Activated CD4-positive, alpha-beta T cell treated with anti-CD3 and anti-CD28 coated beads for 4 hours (primary cell): ENCODE results near the gene DYNLT2.
"Not testable (repeated sequence)": the region's sequence is repeated elsewhere in the genome, so short reads cannot be mapped to it uniquely, and the experiment has no call there.

Experiments
- DNase-seq, 2 donors: peaks; one replicate each; pipeline ENCODE4 v3.0.0-alpha.2; 2020

DYNLT2 gene

DNA sequence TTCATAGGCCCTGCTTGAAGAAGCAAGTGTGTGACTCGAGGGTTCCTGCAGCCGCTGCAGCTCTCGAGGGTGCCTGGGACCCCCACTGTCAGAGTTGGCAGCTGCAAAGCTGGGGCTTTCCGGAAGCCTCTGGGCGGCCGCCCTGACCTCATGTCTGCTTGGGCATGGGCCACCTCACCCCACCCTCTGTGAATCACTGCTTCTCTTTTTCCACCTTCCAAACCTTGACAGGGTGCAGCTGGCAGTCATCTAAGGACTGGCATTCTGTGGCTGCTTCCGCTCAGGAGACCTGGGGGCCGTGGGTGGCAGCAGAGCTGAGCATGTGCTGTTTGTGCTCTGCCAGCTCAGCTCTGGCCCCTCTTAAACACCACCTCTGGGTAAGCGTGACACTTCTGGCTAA is 32.0 kb upstream of the DYNLT2 start:
- no peak for DNase-seq

DNA sequence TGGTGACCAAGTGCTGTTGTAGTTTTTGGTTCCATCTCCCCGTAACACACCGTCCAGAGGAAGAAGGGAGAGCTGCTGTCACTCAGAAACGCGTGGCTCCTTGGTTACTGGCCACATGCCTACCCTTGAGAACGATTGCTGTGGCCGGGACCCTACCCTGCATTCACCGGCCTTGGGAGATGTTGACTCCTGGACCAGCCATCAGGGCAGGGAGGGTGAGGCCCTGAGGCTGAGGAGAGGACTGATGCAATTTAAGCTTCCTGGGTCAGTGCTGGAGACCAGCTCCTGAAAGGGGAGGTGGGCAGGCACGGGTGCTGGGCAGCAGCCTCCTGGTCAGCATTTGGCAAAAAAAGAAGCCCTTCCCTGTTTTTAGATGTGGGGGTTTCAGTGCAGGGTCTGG is 31.6 kb upstream of the DYNLT2 start:
- DNase-seq = no peak

DNA sequence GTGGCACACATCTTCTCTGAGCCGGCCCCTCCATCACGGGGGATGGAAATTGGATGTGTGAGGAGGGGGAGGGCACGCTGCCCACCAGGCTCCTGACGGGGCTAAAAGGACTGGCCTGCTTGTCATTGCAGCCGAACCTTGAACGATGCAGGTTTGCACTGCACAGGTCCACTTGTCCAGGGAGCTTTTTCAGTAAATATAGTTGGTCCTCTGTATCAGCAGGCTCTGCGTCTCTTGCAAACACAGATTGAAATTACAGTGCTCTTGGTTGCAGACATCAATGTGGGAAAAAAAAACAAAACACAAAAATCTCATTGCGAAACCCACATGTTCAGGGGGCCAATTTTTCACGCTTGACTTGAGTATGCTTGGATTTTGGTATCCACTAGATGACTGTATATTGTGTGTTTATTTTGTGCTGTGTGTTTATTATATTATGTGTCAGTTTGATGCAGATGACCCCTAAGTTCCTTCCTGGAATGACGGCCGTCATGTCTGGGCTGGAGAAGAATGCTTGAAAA is 29.3 kb upstream of the DYNLT2 start:
- DNase-seq = no peak

DNA sequence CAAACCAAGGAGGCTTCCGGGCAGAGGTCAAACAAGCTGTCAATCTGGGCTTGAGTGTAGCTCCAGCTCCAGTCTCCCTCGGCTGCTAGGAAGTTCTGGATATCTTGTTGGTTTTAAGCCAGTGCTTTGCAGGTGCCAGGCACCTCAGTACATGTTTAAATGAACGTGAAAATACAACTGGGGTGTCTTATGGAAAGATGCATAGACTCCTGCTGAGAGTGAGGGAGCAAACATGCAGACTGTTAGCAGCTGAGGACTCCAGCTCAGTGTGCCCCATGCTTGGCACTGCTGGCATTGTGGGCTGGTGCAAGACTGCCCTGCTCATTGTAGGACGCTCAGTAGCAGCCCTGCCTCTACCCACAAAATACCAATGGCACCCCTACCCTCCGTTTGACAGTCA is 28.5 kb upstream of the DYNLT2 start:
- DNase-seq = no peak

DNA sequence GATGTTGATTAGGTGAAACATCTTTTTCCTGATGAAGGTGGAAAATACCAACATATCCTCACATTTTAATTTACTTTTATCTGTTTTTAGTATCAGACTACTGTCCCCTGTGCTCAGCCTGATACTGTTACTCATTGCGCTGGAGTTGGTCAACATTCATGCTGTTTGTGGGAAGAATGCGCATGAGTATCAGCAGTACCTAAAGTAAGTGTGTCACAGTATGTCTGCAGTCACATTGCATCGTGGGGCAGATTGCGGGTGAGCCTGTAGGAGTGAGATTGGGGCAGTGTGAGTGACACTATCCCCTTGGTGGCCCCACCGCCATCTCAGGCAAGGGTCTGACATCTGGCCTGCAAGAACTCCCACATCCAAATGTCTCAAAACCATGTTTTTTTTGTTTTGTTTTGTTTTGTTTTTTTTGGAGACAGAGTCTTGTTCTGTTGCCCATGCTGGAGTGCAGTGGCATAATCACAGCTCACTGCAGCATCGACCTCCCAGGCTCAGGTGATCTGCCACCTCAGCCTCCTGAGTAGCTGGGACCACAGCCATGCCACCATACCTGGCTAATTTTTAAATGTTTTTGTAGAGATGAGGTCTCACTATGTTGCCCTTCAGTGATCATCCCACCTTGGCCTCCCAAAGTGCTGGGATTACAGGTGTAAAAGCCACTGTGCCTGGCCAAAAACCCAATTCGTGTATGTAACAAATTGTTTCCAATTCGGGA is 27.9 kb upstream of the DYNLT2 start:
- DNase-seq = no peak

DNA sequence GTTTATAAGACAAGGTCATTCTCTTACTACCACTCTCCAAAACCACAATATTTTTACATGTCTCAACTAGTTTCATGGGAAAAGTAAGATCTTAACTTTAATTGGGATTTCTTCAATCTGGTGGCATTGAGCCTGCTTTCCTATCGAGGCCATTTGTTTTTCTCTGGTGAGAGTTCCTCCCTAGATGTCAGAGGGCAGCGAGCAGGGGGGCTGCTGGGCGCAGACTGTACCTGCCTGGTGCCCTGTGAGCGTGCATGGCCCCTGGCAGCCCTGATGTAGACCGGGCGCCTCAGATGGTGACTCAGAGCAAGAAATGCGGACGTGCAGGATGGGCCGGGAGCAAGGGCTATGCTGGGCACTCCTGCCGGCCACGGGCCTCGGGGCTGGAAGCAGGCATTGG is 27.3 kb upstream of the DYNLT2 start:
- DNase-seq = no peak

DNA sequence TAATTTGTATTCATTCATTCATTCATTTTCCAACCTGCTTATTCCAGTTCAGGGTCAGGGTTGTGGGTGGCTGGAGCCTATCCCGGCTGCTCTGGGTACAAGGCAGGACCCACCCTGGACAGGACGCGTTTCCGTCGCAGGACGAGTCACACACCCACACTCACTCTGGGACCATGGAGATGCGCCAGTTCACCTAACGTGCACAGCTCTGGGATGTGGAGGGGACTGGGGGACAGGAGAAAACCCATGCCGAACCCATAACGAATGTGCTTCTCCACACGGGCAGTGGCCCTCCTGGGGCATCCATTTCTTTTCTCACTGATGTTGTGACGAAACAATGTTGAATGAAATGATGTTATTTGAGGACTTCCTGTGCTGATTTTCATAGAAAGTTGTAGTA is 26.5 kb upstream of the DYNLT2 start:
- DNase-seq = no peak

DNA sequence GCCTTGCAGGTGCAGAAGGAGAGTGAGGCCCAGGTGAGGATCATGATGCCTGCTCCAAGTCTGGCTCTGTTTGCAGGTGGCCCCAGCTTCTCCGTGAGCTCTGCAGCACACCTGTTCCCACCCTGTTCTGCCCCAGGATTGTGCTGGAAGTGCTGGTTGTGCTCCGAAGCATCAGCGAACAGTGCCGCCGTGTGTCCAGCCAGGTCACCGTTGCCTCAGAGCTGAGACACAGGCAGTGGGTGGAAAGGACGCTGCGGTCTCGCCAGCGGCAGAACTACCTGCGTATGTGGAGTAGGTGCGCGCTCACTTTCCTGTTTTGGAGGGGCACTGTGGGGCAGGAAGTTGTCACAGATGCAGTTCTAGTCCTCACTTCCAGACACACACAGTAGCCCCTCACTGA is 25.0 kb upstream of the DYNLT2 start:
- DNase-seq = no peak

DNA sequence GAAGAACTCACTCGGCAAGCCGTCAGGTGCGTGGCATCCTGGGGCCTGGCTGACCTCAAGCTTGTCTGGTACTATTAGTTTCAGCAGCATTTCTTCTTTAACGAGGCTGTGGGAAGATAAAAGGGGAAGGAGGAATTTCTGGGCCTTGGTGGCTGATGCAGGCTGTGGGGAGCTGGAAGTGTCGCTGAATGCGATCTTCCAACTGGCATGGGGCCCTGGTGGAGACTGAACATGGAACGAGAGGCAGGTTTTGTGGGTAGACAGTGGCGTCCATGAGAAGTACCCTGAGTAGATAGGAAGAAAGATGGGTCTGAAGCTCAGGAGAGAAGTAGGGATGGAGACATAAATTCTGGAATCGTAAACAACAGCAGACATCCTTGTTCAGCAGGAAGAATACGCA is 23.9 kb upstream of the DYNLT2 start:
- no peak for DNase-seq

DNA sequence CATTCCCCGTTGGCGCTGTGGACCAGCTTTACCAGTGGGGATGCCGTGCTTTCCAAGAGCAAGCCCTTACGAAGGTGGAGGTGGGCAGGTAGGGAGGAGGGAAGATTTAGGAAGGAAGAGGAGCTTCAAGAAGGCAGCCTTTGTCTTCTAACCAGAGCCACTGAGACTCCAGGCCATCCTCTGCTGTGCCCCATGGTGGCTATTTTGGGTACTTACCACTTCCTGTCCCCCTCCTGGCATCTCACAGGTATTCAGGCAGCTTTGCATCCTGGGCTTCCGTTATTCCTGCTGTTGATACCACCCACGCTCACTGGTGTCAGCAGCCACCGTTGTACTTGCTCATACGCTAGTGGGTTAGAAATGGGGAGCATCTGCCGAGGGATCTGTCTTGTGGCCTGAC is 23.0 kb upstream of the DYNLT2 start:
- DNase-seq = no peak

DNA sequence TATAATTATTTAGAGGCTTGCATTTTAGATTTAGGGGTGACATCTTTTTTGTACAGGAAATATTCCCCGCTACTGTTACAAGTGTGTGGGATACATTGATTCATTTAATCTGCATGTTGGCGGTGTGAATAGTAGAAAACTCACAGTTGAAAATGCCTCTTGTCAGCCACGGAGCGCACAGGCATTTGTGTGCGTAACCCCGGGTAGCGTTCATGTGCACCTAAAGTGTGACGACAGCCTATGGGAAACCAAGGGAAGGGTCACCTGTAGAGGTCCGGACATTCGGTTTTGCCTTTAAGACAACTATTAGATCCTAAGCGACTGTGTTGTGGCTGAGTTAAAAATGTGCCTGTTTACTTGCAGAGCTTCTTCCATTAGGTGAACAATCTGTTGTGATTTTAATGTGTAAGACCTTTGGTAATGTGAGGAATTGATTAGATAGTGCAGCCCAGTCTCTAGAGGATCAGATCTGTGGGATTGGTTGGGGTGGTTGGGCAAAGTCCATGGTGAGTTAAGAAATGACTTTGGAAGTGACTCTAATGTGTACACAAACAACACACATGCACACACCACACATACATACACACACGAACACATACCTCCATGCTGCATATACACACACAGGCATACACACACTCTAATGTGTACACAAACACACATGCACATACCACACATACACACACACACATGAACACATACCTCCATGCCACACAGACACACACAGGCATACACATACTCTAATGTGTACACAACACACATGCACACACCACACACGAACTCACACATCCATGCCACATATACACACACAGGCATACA is 15.8 kb upstream of the DYNLT2 start:
- DNase-seq = no peak

DNA sequence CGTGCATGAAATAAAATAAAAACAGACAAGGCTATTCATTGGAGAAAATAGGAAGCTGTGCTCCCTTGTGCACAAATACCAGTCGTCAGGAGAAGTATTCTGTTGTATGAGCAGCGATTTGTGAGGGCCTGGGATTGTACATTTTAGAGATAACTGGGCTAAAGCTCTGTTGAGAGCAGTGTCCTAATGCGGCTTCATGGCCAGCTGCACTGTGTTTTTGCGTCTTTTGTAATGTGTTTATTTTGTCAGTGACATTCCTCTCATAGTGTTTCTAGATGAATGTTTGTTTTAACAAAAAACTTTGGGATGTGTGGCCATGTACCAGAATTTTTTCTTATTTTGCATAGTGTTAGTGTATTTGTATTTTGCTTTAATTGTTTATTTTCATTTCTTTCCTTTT is 14.9 kb upstream of the DYNLT2 start:
- no peak for DNase-seq

DNA sequence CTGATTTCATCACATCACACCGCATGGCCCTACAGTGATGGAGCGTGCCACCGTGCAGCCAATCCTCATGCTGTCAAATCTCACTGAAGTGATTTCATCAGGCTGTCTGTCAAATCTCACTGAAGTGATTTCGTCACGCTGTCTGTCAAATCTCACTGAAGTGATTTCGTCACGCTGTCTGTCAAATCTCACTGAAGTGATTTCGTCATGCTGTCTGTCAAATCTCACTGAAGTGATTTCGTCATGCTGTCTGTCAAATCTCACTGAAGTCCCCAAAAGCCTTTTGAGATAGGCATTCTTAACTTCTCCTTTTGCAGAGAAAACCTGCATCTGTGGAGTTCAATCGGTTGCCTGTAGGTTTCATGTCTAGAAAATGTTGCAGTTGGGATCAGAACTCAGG is 14.4 kb upstream of the DYNLT2 start:
- DNase-seq = not testable (repeated sequence)

DNA sequence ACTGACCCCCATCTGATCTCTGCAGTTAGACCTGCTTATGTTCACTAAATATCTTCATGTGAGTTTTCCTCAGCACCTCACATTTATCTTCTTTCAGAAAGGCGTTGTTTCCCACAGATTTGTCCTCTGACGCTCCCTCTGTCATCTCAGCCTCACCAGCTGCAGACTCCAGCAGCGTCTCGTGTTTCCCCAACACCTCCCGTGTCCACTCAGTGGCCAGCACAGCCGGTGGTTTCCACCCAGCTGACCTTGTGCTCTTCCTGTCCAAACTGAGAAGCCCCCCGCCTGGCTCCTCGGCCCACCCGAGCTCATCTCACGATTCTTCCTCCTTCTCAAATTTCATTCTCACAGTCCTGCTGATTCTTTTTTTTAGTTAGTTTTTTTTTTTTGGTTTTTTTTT is 12.5 kb upstream of the DYNLT2 start:
- no peak for DNase-seq

DNA sequence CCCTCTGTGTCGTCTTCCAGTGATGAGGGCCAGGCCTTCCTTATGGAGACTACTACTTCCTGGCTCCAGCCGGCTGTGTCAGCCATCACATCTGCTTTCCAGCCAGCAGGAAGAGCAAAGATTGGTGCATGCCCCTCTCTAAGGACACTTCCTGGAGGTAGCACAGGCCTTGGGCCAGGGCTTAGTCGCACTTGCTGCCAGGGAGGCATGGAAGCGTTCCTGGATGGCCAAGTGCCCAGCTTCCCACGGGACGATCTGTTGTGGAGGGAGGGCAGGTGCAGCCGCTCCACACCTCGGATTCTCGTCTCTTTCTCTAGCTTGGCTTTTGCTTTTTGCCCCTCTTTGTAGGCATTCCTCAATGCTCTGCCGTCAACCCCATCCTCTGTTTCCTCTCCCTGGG is 11.9 kb upstream of the DYNLT2 start:
- no peak for DNase-seq

DNA sequence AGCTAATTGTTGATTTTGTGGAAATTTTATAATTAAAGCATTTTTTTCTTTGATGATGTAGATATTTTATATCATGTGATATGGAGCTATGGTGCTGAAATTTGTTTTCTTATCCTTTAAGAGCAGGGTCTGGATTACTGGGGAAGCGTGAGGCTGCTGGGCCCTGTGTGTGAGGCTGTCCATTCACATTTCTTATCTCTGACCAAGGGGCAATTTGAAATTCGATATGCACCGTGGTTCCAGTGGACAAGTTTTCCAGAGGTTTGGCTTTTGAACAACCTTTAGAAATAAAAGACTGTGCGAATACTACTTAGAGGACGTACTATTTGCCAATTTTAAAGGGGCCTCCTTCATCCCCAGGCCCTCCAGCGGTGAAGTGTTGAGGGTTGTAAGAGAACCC is 3.8 kb upstream of the DYNLT2 start:
- DNase-seq = no peak

DNA sequence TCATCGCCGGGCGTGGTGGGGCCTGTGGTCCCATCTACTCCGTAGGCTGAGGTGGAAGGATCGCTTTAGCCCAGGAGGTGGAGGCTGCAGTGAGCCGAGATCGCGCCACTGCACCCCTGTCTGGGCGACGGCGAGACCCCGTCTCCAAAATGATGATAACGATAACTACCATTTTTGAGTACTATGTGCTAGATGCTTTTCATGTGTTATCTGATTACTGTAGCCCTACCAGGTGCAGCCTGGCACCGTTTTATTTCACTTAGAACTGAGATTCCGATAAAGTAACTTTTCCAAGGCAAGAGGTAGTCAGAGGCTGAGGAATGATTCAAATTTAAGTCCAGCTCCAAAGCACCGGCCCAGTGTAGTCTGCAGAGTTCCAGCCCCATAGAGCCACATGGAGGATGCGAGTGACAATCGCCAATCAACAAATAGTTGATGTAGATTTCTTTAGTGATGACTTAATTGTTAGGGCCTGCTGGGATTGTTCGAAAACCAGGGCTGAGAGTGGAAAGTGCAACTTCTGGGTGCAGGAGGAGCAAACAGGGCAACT is 777 bp upstream of the DYNLT2 start:
- no peak for DNase-seq

DNA sequence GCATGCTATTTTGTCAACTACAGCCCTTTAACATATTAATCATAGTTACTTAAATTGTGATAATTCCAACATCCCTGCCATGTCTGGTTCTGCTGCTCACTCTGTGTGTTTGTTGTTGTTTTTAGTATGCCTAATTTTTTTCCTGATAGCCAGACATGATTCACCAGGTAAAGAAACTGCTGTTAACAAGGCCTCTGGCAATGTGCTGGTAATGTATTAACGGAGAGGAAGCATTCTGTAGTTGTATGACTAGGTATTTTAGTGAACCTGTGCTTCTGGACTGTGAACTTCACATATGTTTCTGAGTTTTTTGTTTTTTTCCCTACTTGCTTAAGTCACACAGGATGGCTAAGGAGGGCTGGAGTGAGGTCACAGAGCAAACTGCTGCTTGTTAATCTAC is 4.8 kb downstream of the DYNLT2 start:
- no peak for DNase-seq

DNA sequence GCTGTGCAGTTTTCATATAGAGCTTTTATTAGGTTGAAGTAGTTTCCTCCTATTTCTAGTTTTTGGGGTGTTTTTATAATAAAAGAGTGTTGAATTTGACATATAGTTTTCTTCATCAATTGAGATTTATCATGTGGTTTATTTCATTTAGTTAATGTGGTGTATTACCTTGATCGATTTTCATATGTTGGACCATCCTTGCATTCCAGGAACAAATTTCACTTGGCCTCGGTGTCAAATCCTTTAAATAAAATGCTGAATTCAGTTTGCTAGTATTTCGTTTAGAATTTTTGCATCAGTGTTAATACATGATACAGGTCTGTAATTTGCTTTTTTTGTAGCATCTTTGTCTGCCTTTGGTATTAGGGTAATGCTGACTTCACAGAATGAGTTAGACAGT is 6.0 kb downstream of the DYNLT2 start:
- no peak for DNase-seq

DNA sequence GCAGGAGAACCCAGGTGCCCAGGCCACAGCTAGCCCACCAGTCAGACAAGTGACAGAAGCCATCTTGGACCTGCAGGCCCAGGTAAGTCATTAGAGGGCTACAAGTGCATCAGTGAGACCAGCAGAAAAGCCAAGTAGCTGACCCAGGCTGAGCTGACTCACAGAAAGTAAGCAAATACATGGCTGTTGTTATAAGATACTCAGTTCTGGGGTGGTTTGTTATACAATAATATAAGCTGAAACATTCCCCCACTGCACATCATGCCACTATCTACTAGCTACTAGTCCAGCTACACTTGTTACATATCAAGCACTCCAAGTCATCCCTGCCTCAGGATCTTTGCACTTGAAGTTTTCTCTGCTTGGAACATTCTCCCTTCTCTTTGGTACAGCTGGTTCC is 10.0 kb downstream of the DYNLT2 start:
- DNase-seq = no peak

DNA sequence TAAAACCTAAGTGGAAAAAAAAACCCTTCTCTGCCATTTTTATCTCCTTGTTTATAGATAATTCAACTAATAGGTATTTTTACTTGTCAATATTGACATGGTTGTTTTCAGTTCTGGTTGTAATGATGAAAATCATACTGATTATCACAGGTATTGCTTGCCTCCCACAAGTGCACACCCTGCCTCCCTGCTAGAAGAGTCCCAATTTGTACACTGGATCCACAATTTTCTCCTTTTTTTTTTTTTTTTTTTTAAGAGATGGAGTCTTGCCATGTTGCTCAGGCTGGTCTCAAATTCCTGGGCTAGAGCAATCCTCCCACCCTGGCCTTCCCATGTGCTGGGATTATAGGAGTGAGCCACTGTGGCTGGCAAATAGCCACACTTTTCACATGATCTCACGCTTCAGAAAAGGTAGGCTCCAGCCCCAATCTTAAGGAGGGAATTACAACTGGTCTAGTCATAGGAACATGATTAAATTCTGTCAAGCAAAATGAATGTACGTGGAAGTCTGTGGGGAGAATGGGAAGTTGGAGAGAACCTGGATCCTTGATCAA is 12.3 kb downstream of the DYNLT2 start:
- DNase-seq = no peak

DNA sequence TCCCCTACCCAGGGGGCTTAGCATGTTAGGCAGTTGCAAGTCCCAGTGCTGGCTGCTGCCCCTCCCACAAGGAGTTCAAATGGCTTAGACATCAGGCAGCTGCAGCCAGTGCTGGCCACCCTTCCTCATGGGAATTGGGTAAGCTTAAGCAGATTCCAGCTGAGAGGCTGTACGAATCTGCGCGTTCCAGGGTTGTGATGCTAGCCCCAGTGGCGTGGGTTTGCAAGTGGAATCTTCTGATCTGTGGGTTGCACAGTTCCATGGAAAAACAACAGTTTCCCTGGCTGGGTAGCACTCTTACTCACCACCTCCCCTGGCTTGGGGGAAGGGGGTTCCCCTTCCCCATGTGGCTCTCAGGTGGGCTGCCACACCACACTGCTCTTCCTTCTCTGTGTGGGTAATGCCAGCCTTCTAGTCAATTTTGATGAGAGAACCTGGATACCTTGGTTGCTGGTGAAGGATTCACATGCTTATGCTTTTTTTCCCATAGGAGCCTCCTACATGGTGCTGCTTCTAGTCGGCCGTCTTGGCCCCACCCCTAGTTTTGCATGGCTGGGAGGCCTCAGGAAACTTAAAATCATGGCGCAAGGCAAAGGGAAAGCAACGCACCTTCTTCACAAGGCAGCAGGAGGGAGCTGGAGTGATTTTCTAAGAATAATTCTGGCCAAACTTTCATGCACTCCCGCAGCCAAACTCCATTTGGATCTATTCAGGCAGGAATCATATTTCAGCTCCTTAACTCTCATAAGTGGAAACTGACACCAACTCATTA is 13.0 kb downstream of the DYNLT2 start:
- DNase-seq = no peak

DNA sequence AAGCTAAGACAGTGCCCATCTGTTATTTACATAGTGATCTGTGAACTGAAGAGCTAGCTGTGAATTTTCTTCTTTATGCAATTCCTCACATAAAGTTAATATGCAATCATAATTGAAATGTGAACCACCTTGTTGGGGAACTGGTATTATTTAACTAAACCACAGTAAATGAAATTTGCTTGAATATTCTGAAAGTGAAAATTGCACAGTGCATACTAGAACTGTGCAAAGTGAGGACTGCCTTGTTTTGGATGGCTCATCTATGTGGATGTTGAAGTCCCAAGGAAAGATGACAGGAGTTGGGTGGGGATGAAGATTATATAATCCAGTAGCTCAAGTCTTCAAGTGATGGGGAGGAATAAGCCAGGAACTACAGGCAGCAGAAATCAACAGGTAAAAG is 21.4 kb downstream of the DYNLT2 start:
- DNase-seq = no peak
